ENCODE data around the gene IGF2BP3. TPM values are rescaled to one million over a fixed set of nuclear protein-coding genes. Genes with fewer than 3 reads are reported as not detected.
A peak's percentile ranks its signal among the peaks of the same experiment; 100 is the strongest.

Gene IGF2BP3
- total RNA-seq, 1 experiment from 2014 or later, result 111 TPM

- peak overlapping the region; percentile 87 for H3K4me3 Mint-ChIP-seq (ENCODE audit: low read depth, unreplicated experiment)
- intact Hi-C loops (cut with micrococcal nuclease; ENCODE audit: unreplicated experiment), result no loop called here
- peaks cover 19% of the 10 kb centered on the region for H3K4me1 Mint-ChIP-seq (ENCODE audit: low read depth, unreplicated experiment)
- H3K27ac Mint-ChIP-seq (ENCODE audit: unreplicated experiment), result peak overlapping the region; percentile 67
- CTCF ChIA-PET, result interaction anchor here (1.1 to 1.3 kb wide), 3 partner anchors 11 to 175 kb away, joined by 3 to 4 read pairs (median 3); no protein-coding TSS in a partner anchor
- H3K27me3 Mint-ChIP-seq (ENCODE audit: unreplicated experiment), result no peaks in the 10 kb centered on the region
- TF ChIP-seq CTCF (IDR thresholded peaks at IDR 0.05; ENCODE audit: unreplicated experiment), result no peak
- no TSS peak for BruUV-seq (replicated peaks)
- peaks cover 69% of the 10 kb centered on the region for H3K36me3 Mint-ChIP-seq (ENCODE audit: insufficient read depth, unreplicated experiment)
- H3K9me3 Mint-ChIP-seq (ENCODE audit: low read depth, unreplicated experiment), result no peaks in the 10 kb centered on the region
- no peak for DNase-seq
These were observed 3.5 kb upstream of the IGF2BP3 start for GRCh38 chr7:23473844-23474093.

GRCh38 chr7:23472956-23473843, 2.9 kb upstream of the IGF2BP3 start:
- no peak for TF ChIP-seq CTCF (IDR thresholded peaks at IDR 0.05; ENCODE audit: unreplicated experiment)
- Mint-ChIP-seq H3K36me3 (ENCODE audit: insufficient read depth, unreplicated experiment) (peaks cover 75% of the 10 kb centered on the region), H3K4me1 (ENCODE audit: low read depth, unreplicated experiment) (peaks cover 19% of the 10 kb centered on the region), H3K27ac (ENCODE audit: unreplicated experiment) (peak overlapping the region; percentile 67), H3K4me3 (ENCODE audit: low read depth, unreplicated experiment) (peak overlapping the region; percentile 87), H3K27me3 (ENCODE audit: unreplicated experiment) (no peaks in the 10 kb centered on the region), H3K9me3 (ENCODE audit: low read depth, unreplicated experiment) (no peaks in the 10 kb centered on the region)
- CTCF ChIA-PET, result interaction anchor here (0.6 to 1.3 kb wide), 6 partner anchors 10 to 215 kb away, joined by 3 to 4 read pairs (median 3); no protein-coding TSS in a partner anchor
- intact Hi-C loops (cut with micrococcal nuclease; ENCODE audit: unreplicated experiment), result no loop called here
- DNase-seq, result no peak
- no TSS peak for BruUV-seq (replicated peaks)

GRCh38 chr7:23472556-23472955, 2.3 kb upstream of the IGF2BP3 start:
- no TSS peak for BruUV-seq (replicated peaks)
- intact Hi-C loops (cut with micrococcal nuclease; ENCODE audit: unreplicated experiment), result no loop called here
- CTCF ChIA-PET, result interaction anchor here (0.9 to 1.3 kb wide), 5 partner anchors 9 to 174 kb away, joined by 3 to 4 read pairs (median 3); no protein-coding TSS in a partner anchor
- H3K27ac Mint-ChIP-seq (ENCODE audit: unreplicated experiment), result peak overlapping the region; percentile 67
- DNase-seq, result no peak
- peaks cover 19% of the 10 kb centered on the region for H3K4me1 Mint-ChIP-seq (ENCODE audit: low read depth, unreplicated experiment)
- peaks cover 81% of the 10 kb centered on the region for H3K36me3 Mint-ChIP-seq (ENCODE audit: insufficient read depth, unreplicated experiment)
- H3K9me3 Mint-ChIP-seq (ENCODE audit: low read depth, unreplicated experiment), result no peaks in the 10 kb centered on the region
- peak overlapping the region; percentile 87 for H3K4me3 Mint-ChIP-seq (ENCODE audit: low read depth, unreplicated experiment)
- H3K27me3 Mint-ChIP-seq (ENCODE audit: unreplicated experiment), result no peaks in the 10 kb centered on the region
- no peak for TF ChIP-seq CTCF (IDR thresholded peaks at IDR 0.05; ENCODE audit: unreplicated experiment)

- Mint-ChIP-seq H3K9me3 (ENCODE audit: low read depth, unreplicated experiment) (no peaks in the 10 kb centered on the region), H3K36me3 (ENCODE audit: insufficient read depth, unreplicated experiment) (peaks cover 87% of the 10 kb centered on the region), H3K27ac (ENCODE audit: unreplicated experiment) (peak overlapping the region; percentile 67), H3K27me3 (ENCODE audit: unreplicated experiment) (no peaks in the 10 kb centered on the region), H3K4me3 (ENCODE audit: low read depth, unreplicated experiment) (peak overlapping the region; percentile 86), H3K4me1 (ENCODE audit: low read depth, unreplicated experiment) (peaks cover 22% of the 10 kb centered on the region)
- no peak for TF ChIP-seq CTCF (IDR thresholded peaks at IDR 0.05; ENCODE audit: unreplicated experiment)
- DNase-seq, result no peak
- CTCF ChIA-PET, result interaction anchor here (0.9 kb wide), 1 partner anchor 75 kb away, joined by 3 read pairs; no protein-coding TSS in a partner anchor
- intact Hi-C loops (cut with micrococcal nuclease; ENCODE audit: unreplicated experiment), result no loop called here
- BruUV-seq (replicated peaks), result no TSS peak
These were observed 1.8 kb upstream of the IGF2BP3 start for GRCh38 chr7:23472046-23472445.

All from Calu3 (cell line).